ENCODE data around the gene PDCD1. TPM values are rescaled to one million over a fixed set of nuclear protein-coding genes. Genes with fewer than 3 reads are reported as not detected.

The PDCD1 gene
- total RNA-seq, 3 donors from 2014 or later (not counting 1 experiment from before 2014, with no cell fraction given) = 0.45 TPM; not detected in 2

- H3K36me3 Mint-ChIP-seq = no peaks in the 10 kb centered on the region
- no peaks in the 10 kb centered on the region for H3K9me3 Mint-ChIP-seq
- DNase-seq (no peak), ATAC-seq (no peak)
- peaks cover 29 to 57% of the 10 kb centered on the region in 2 donors for H3K4me1 Mint-ChIP-seq
- no peak overlapping the region for H3K27ac Mint-ChIP-seq
- peaks cover 19% of the 10 kb centered on the region for H3K27me3 ChIP-seq (ENCODE audit: control insufficient read depth, insufficient read depth, low read length)
- intact Hi-C loops (cut with micrococcal nuclease) = no loop called here
- 100% methylated on average over 1 of the region's 1 CpG for WGBS (ENCODE audit: insufficient coverage)
- H3K9me3 ChIP-seq (ENCODE audit: control insufficient read depth, insufficient read depth, low read length) = no peaks in the 10 kb centered on the region
- H3K36me3 ChIP-seq (ENCODE audit: control insufficient read depth, insufficient read depth, low read length) = no peaks in the 10 kb centered on the region
- peaks cover 0 to 40% of the 10 kb centered on the region in 2 donors for H3K27me3 Mint-ChIP-seq (ENCODE audit: low read depth in 2 of 2)
- H3K4me1 ChIP-seq (ENCODE audit: control insufficient read depth, insufficient read depth, low read length) = peaks cover 67% of the 10 kb centered on the region
- H3K4me3 Mint-ChIP-seq = no peak overlapping the region
- no peak overlapping the region for H3K4me3 ChIP-seq (ENCODE audit: low read length)
- H3K27ac ChIP-seq (ENCODE audit: low read length) = no peak overlapping the region
- TF ChIP-seq, protein P1, sequence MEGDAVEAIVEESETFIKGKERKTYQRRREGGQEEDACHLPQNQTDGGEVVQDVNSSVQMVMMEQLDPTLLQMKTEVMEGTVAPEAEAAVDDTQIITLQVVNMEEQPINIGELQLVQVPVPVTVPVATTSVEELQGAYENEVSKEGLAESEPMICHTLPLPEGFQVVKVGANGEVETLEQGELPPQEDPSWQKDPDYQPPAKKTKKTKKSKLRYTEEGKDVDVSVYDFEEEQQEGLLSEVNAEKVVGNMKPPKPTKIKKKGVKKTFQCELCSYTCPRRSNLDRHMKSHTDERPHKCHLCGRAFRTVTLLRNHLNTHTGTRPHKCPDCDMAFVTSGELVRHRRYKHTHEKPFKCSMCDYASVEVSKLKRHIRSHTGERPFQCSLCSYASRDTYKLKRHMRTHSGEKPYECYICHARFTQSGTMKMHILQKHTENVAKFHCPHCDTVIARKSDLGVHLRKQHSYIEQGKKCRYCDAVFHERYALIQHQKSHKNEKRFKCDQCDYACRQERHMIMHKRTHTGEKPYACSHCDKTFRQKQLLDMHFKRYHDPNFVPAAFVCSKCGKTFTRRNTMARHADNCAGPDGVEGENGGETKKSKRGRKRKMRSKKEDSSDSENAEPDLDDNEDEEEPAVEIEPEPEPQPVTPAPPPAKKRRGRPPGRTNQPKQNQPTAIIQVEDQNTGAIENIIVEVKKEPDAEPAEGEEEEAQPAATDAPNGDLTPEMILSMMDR (IDR thresholded peaks at IDR 0.05) = no peak
Observed at GRCh38 chr2:241861264-241861663, 2.6 kb upstream of the PDCD1 start.

- peak overlapping the region; percentile 5 for H3K4me3 ChIP-seq (ENCODE audit: low read length)
Observed at GRCh38 chr2:241860184-241861078, 1.7 kb upstream of the PDCD1 start.

DNA sequence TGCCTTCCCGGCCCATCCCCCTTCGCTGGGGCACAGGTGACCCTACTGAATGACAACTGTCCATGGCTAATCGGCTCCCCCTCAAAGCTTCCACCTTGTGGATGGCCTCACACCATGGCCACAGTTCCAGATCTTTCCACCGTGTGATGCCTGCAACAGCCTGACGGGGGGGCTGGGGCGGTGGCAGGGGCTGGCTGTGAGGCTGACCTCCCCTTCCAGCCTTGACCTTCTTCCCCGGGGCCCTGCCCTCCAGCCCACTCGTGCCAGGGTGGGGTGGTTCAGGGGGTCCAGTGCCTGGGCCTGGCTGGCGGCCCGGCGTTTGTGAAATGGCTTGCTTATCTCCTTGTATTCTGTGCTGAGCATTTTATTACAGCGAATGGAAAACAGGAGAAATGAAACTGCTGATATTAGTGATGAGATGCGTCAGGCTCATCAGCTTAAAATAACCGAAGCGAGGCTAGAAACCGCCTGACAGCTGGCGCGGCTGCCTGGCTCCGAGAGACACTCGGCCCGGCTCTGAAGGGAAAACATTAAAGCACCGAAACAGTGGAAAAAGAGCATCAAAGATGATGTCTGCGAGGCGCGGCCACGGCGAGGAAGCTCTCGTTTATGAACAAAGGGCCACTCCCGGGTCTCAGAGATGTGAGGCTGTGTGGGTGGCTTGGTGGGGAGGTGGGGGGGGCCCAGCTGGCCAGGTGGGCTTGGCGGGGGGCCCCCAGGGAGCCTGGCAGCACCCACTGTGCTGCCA is 916 bp upstream of the PDCD1 start:
- H3K4me3 Mint-ChIP-seq = peak overlapping the region; percentile 51

More at GRCh38 chr2:241860184-241861078, 1.7 kb upstream of the PDCD1 start:
- intact Hi-C loops (cut with micrococcal nuclease) = no loop called here
- TF ChIP-seq, protein P1 (IDR thresholded peaks at IDR 0.05) = no peak
- no peaks in the 10 kb centered on the region for H3K36me3 ChIP-seq (ENCODE audit: control insufficient read depth, insufficient read depth, low read length)
- WGBS (ENCODE audit: insufficient coverage) = 91% methylated on average over 10 of the region's 10 CpGs
- Mint-ChIP-seq H3K36me3 (no peaks in the 10 kb centered on the region), H3K4me1 (peaks cover 22 to 50% of the 10 kb centered on the region in 2 donors), H3K27me3 (ENCODE audit: low read depth in 2 of 2) (peaks cover 0 to 35% of the 10 kb centered on the region in 2 donors), H3K4me3 (no peak overlapping the region), H3K9me3 (no peaks in the 10 kb centered on the region), H3K27ac (no peak overlapping the region)
- DNase-seq (peak in 1 of 2 donors; percentile 15), ATAC-seq (no peak)
- no peaks in the 10 kb centered on the region for H3K9me3 ChIP-seq (ENCODE audit: control insufficient read depth, insufficient read depth, low read length)
- peaks cover 58% of the 10 kb centered on the region for H3K4me1 ChIP-seq (ENCODE audit: control insufficient read depth, insufficient read depth, low read length)
- peaks cover 17% of the 10 kb centered on the region for H3K27me3 ChIP-seq (ENCODE audit: control insufficient read depth, insufficient read depth, low read length)
- H3K27ac ChIP-seq (ENCODE audit: low read length) = peak overlapping the region; percentile 63

More for the DNA sequence above, 916 bp upstream of the PDCD1 start:
- intact Hi-C loops (cut with micrococcal nuclease) = no loop called here
- no peaks in the 10 kb centered on the region for H3K9me3 ChIP-seq (ENCODE audit: control insufficient read depth, insufficient read depth, low read length)
- peak overlapping the region in 1 of 2 donors; percentile 56 for H3K27ac Mint-ChIP-seq
- 55% methylated on average over 30 of the region's 30 CpGs for WGBS (ENCODE audit: insufficient coverage)
- H3K4me1 Mint-ChIP-seq = peaks cover 14 to 42% of the 10 kb centered on the region in 2 donors
- no peaks in the 10 kb centered on the region for H3K36me3 ChIP-seq (ENCODE audit: control insufficient read depth, insufficient read depth, low read length)
- peaks cover 50% of the 10 kb centered on the region for H3K4me1 ChIP-seq (ENCODE audit: control insufficient read depth, insufficient read depth, low read length)
- ATAC-seq (no peak), DNase-seq (peak in 1 of 2 donors; percentile 60)
- H3K27ac ChIP-seq (ENCODE audit: low read length) = peak overlapping the region; percentile 63
- TF ChIP-seq, protein P1 (IDR thresholded peaks at IDR 0.05) = no peak
- H3K27me3 ChIP-seq (ENCODE audit: control insufficient read depth, insufficient read depth, low read length) = peaks cover 9% of the 10 kb centered on the region
- H3K27me3 Mint-ChIP-seq (ENCODE audit: low read depth in 2 of 2) = peaks cover 0 to 27% of the 10 kb centered on the region in 2 donors
- peak overlapping the region; percentile 5 for H3K4me3 ChIP-seq (ENCODE audit: low read length)
- no peaks in the 10 kb centered on the region for H3K36me3 Mint-ChIP-seq
- no peaks in the 10 kb centered on the region for H3K9me3 Mint-ChIP-seq
